ENCODE measurements around the gene FBLIM1.
"Not testable (repeated sequence)": the region's sequence is repeated elsewhere in the genome, so short reads cannot be mapped to it uniquely, and the experiment has no call there.

FBLIM1 gene

DNA sequence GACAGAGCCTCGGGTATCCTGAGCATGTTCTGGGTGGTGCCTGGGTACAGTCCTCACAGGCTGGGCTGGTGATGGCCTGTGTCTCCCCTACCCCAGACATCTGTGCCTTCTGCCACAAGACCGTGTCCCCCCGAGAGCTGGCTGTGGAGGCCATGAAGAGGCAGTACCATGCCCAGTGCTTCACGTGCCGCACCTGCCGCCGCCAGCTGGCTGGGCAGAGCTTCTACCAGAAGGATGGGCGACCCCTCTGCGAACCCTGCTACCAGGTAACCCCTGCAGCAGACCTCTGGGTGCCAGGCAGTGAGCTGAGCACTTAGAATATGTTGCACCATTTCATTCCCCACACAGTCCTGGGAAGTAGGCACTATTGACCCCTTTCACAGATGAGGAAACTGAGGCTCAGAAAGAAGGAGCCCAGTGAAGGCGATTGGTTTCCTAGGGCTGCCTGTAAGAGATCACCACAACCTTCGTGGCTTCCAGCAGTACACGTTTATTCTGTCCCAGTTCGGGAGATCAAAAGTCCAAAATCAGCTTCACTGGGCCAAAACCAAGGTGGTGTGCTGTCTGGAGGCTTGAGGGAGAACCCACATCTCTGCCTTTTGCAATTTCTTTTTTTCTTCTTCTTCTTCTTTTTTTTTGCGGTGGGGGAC is 11.8 kb downstream of the FBLIM1 start:
- no peak for DNase-seq

DNA sequence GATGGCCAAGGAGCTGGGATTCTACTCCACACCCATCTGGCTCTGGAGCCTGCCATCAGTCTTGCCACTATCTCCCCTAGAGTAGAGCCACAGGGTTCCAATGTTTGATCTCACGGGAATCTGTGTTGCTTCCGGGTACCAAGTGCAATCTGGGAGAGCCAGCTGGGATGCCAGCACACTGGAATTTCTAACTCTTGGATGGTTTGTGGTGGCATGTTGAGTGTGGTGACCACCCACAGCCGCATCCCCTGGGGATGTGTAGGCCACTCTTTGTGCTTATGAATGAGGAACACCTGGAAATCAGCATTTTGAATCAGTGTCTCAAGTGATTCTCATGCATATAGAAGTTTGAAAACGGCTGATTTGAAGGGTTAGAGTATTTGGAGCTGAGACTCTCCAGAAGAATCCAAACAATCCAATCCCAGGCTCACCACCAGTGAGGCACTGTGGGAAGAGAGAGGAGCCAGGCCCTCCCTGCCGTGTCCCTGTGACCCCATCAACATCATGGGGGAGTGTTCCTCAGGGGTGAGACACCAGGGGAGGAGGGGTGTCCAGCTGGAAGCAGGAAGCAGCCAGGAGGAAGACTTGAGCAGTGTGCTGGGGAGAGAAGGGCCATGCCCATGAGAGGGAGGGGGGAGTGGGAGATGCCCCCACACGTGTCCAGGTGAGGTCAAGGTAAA is 13.4 kb downstream of the FBLIM1 start:
- no peak for DNase-seq

DNA sequence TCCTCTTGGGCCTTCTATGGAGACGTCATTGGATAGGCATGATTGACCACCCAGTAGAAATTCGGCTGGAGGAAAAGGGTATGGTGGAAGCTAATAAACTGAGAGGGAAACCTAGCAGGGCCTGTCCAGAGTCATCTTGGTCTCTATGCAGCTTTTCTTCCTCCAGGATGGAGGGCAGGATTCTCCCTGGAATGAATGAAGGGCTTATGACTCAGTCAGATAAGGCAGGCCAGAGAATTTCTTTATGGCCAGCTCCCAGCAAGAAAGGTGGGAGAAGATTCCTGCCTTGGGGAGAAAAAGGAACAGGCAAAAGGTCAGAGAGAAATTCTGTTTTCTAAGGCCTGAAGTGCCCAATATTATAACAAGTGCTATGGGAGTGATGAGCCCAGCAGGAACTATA is 17.1 kb downstream of the FBLIM1 start:
- DNase-seq = no peak

DNA sequence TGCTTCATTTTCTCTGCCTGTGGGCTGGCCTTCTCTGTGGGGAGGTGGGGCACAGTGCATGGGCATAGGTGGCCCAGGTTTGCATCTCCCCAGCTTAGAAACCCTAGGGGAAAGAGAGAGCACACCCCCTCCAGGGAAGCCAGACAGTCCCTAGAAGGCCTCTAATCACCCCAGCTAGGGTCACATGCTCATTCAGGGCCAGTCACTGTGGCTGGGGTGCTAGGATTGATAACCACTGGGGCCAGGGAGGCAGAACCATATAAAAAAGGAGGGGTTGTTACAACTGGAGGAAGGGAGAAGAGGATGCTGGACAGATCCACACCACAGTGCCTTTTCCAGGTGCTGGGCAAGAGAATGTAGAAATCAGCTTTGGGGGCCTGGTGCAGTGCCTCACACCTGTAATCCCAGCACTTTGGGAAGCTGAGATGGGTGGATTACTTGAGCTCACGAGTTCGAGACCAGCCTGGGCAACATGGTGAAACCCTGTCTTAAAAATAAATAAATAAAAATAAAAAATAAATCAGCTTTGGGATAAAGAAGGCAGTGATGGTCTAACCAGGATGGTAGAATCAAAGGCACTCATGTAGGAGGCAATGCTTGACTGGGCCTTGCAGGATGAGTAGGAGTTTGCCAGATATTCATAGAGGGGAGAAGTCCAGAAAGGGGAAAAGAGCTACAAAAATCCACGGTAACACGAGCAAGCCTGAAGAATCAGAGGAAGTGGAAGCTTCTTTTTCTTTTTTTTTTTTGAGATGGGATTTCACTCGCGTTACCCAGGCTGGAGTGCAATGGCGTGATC is 19.5 kb downstream of the FBLIM1 start:
- no peak for DNase-seq

DNA sequence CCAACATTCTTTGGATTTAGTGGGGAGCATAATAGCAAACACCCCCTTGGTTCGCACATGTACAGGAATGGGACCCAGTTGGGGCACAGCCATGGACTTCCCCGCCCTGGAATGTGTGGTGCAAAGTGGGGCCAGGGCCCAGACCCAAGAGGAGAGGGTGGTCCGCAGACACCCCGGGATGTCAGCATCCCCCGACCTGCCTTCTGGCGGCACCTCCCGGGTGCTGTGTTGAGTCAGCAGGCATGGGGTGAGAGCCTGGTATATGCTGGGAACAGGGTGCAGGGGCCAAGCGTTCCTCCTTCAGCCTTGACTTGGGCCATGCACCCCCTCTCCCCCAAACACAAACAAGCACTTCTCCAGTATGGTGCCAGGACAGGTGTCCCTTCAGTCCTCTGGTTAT is 27.1 kb downstream of the FBLIM1 start:
- no peak for DNase-seq

DNA sequence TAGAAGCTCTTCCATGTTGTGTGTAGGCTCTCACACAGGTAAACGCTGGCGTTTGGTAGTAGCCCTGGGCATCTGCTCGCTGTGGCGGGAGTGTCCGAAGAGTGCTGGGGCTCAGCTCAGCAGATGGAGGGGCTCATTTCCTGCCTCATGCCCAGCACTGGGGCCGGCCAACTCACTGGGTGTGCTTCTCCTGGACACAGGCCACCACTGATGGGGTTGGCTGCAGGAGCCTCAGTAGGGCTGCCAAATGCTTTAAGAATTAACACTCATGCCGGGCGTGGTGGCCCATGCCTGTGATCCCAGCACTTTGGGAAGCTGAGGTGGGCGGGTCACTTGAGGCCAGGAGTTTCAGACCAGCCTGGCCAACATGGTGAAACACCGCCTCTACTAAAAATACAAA is 28.0 kb downstream of the FBLIM1 start:
- DNase-seq = no peak

DNA sequence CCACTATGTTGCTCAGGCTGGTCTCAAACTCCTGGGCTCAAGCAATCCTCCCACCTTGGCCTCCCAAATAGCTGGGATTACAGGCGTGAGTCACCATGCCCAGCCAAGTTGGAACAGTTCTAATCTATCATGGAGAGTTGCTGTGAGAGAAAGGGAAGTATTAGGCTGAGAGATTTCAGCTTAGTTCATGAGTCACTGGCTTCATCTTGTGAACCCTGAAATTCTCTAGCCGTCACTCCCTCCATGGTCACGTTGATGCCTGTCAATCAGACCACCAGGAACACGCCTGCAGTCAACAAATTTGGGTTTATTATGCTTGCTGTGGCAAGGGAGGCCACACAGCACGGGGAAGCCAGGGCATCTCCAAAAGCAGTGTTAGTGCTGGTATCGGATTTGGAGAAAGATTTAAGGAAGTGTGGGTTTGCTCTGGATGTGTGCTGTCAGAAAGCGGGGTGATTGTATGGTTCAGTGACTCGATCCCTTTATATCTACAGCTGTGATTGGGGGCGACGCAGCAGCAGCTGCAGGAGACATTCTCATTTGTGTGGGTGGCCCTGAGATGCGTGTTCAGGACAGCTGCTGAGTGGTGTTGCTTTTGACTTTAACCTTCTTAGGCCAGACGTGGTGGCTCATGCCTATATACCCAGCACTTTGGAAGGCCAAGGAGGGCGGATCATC is 30.2 kb downstream of the FBLIM1 start:
- no peak for DNase-seq

DNA sequence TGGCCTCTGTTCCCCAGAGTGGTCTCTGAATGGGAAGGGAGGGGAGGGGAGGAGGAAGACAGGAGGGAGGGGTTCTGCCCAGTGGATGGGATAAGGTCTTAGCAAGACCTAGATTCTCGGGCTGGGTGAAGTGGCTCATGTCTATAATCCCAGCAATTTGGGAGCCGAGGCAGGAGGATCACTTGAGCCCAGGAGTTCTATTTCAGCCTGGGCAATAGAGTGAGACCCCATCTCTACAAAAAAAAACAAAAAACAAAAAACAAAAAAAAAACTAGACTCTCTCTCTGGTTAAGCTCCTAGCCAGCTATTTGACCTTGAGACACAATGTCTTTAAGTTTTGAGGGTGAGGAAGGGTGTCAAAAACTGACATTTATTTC is 37.5 kb downstream of the FBLIM1 start:
- no peak for DNase-seq

DNA sequence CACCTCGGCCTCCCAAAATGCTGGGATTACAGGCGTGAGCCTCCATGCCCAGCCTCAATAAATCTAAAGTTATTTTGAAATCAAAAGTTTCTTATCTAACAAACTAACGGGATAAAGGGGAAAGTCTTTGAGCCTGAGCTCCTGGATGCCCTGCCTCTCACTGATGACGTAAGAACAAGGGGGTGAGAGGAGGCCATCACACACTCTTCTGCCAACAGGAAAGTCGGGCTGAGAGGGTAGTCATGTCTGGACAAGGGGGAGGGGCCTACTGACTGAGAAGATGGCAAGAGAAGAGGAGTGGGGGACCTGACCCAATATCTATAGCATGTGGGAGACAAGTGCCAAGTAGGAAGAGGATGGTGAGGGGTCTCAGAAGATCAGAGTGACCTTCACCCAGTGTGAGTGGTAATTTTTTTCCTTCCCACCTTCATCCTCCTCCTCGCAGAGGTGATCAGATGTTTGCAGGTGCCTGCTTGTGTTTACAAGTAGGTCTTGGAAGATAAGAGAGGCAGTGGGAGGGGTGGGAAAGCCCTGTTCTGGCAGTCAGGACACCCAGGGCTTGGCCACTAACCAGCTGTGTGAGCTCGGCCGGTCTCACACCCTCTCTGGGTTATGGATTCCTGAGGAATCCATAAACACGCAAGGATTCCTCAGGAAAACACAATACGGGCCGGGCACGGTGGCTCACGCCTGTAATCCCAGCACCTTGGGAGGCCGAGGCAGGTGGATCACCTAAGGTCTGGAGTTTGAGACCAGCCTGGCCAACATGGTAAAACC is 39.2 kb downstream of the FBLIM1 start:
- no peak for DNase-seq

DNA sequence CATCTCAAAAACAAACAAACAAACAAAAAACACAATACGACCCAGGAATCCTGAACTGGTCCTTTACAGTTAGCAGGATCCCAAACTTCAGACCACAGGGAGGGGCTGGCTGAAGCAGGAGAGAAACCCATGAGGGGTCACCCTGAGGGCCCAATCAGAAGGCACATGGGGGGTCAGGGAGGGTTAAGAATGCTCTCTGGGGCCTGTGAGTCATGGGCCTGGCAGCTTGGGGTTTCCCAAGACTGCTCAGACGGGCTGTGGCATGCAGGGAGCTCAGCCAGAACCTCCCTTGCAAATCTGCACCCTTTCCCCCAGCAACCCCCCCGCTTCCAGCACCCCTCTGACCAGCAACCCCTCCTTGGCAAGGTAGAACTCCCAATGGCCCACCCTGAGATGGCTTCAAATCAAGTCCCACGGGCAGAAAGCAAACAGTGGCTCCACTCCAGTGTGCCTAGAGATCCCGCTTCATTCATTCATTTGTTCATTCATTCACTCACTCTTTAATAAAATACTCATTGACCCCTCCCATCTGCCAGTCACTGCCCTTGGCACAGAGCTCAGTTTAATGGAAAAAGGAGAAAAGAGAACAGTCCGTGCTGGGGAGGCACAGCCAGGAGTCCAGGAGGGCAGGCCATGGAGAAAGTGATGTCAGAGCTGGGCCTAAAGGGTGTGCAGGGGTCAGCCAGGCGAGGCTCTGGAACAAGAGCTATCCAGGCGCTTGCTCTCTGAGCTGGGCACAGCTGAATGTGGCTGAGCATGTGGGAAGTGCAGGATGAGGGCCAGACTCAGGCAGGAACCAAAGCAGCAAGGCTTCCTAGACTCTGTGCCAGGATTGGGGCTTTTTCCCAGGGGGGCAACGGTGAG is 40.6 kb downstream of the FBLIM1 start:
- no peak for DNase-seq

DNA sequence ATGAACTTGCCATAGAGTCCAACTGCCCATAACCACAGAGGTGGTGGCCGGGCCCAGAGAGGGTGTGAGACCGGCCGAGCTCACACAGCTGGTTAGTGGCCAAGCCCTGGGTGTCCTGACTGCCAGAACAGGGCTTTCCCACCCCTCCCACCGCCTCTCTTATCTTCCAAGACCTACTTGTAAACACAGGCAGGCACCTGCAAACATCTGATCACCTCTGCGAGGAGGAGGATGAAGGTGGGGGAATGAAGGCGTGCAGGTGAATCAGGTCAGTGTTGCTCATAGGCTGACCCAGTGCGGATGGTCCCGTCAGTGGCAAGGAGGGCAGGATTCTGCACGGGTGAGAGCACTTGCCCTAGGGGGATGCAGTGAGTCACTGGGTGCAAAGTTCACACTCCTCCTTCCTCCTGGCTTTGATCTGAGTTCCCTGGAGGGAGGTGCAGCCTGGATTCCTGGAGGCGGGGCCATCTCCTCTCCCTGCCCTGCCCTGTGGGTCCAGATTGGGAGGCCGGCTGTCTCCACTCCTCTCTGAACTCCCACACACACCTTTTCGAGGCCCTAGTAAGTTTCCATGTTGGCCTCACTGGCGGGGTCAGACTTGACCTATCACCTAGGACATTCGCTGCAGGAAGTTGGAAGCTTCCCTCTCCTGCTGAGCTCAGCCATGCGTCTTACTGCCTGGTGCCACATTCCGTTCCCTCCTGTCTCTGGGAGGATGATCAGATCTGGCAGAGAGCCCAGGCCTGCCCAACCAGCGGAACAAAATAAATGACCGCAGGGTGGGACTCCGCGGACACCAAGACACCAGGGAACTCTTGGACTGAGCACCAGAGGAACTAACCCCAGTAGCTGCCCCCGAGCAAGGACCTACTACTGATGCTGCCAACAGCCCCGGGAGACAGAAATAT is 41.6 kb downstream of the FBLIM1 start:
- DNase-seq = no peak

DNA sequence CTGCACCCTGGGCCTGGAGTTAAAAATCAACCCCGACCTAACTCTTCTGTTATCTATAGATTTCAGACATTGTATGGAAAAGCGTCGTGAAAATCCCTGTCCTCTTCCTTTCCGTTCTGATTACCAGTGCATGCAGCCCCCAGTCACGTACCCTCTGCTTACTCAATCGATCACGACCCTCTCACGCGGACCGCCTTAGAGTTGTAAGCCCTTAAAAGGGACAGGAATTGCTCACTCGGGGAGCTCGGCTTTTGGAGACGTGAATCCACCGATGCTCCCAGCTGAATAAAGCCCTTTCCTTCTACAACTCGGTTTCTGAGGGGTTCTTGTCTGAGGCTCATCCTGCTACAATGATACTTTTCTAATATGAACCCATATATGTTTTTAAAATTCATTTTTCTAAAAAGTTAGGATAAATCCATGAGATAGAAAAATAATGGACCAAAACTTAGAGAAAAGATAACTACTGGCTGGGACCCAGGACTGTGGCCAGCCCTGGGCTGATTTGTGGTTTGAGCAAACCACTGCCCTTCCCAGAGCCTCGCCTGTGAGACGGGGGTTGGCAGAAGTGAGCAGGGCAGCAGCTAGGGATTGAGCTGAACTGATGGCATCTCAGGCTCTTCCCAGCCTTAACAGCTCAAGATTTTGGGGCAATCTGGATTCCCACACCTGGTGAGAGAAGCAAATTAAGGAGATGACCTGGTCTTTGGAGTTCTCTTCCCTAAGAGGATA is 43.8 kb downstream of the FBLIM1 start:
- DNase-seq = no peak

DNA sequence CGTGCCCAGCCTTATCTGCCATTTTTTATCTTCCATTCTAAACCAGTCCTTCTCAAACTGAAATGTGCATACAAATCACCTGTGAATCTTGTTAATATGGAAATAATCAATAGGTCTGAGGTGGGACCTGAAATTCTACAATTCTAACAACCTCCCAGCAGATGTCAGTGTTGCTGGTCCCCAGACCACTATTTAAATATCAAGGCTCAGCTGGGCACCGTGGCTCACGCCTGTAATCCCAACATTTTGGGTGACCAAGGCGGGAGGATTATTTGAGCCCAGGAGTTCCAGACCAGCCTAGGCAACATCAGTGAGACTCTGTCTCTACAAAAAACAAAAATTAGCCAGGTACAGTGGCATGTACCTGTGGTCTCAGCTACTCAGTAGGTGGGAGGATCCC is 44.8 kb downstream of the FBLIM1 start:
- no peak for DNase-seq

DNA sequence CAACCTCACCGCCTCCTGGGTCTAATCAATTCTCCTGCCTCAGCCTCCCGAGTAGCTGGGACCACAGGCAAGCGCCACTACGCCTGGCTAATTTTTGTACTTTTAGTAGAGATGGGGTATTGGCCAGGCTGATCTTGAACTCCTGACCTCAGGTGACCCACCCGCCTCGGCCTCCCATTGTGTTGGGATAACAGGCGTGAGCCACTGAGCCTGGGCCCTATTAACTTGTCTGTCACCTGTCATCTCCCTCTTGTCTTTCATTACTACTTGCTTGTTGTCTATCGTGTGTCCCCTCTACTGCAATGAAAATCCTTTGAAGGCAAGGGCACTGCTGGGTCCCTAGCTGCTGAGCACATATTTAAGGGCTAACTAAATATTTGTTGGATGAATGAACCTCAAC is 45.5 kb downstream of the FBLIM1 start:
- DNase-seq = no peak

DNA sequence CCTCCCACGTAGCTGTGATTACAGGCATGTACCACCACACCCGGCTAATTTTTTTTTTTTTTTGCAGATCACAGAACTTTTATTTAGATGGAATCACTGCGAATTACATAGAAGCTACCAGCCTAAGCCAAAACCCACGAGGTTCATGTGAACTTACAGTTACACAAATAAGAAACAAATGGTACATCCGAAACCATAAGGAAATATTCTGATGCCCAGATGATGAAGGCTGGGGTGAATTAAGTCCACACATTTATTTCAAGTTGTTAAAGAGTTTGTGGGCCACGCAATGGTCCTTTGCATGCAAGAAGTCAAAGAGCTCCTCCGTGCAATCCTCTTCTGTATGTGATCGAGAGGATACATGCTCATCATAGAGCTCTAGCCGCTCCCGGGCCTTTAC is 48.5 kb downstream of the FBLIM1 start:
- no peak for DNase-seq

DNA sequence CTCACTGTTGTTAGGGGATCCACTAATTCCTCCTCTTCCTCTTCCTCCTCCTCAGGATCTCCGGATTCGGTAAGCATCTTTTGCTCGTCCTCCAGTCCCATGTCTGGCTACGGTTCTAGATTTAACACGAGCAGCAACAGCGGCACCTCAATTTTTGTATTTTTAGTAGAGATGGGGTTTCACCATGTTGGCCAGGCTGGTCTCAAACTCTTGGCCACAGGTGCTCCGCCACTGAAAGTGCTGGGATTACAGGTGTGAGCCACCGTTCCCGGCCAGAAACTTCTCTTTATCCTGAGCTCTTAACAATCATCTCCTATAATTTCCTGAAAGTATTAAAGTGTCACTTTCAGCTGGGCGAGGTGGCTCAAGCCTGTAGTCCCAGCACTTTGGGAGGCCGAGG is 49.0 kb downstream of the FBLIM1 start, which contains the start of gene UQCRHL:
Gene UQCRHL, minus strand, starts transcription at position 101 of the 400 bp plus-strand sequence. Its CDS starts 0 bp downstream, at position 101.
- not testable (repeated sequence) for DNase-seq

DNA sequence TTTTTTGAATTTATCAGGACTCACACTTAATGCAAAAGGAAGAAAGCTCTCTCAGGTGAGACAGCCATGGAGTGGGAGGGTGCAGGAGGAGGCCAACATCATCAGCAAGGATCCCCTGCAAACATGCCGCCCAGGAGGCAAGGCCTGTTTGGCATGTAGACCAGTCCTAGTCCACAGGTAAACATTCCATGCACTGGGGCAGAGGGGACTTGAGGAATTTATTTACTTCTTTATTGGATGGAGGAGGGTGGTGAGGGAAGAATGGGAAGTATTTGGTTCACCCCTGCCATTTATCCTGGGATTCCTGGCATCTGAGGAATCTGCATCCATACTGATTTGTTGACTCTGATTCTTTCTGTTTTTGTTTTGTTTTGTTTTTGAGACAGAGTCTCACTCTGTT is 50.4 kb downstream of the FBLIM1 start:
- no peak for DNase-seq

DNA sequence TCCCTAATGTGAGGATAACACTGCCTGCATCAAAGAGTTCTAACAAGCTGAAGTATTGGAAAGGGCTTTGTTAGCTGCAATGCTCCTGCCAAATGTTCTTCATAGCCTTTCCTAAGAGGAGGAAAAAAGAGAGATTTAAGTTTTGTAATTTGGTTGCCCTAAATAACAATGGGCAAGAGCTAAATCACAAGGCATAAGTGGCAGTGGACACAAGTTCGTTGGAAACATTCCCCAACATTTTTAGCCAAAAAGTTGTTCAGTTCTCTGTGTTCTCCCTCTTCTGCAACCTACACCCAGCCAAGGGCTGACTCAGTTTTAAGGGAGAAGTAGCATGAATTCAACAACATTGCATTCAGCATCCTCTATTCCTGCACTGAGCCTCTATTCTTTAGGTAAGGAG is 51.5 kb downstream of the FBLIM1 start:
- DNase-seq = no peak

DNA sequence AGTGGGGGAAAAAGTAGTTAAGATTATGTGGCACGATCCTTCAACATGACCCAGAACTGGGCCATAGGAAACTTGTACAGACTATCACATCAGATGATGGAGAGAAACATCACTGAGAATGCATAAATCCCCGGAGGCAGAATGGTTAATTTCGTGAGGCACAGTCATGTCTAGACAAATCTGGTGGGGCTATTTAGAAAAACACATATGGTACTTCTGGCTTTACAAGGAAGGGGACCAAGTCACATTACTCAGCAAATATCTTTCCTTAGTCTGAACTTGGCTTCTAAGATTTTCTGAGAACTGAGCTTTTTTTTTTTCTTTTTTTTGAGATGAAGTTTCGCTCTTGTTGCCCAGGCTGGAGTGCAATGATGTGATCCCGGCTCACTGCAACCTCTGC is 58.1 kb downstream of the FBLIM1 start:
- no peak for DNase-seq

DNA sequence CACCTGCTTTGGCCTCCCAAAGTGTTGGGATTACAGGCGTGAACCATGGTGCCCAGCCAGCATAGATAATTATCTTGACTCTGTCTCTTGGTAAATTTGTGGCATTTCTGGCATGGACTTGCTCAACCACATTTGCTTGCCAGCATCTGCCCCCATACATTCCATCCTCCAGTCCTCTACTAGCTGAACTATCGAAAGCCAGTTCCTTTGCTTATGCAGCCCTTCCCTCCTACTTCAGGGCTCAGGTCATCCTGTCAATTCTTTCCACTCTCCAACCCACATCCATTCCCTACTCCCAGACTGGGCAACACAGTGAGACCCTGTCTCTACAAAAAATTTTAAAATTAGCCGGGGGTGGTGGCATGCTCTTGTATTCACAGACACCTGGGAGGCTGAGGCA is 61.9 kb downstream of the FBLIM1 start:
- no peak for DNase-seq

Measured in KG1 (cell line).